GM12878 (cell line): ENCODE results near the gene ULK1.

Experiments
- CREM ChIP-seq: IDR thresholded peaks from 2 replicates; pipeline ENCODE4 v1.6.1; 2014; ENCODE audit warnings: antibody characterized with exemption, low read depth
- CTCF ChIP-seq, 3 experiments: IDR thresholded peaks in 2 of 3; conservative IDR thresholded peaks in 1 of 3; 2 replicates each; pipeline ENCODE4 v1.5.1; 2011; ENCODE audit warnings: low read depth in 3 of 3, low read length in 3 of 3, mild to moderate bottlenecking in 3 of 3, control low read depth in 2 of 3, moderate library complexity in 2 of 3, inconsistent platforms in 1 of 3, mixed read lengths in 1 of 3; ENCODE audit not compliant: control insufficient read depth in 2 of 3, insufficient read depth in 1 of 3; ENCODE audit errors: extremely low read depth in 1 of 3
- EP300 ChIP-seq, 2 experiments: fragments of 150-350 bp in 1 of 2; IDR thresholded peaks; 2 replicates each; pipeline ENCODE4 v1.6.1; 2011 to 2012; ENCODE audit warnings: low read depth in 2 of 2, low read length in 2 of 2, borderline replicate concordance in 1 of 2, improper control_type of control experiment in 1 of 2, inconsistent platforms in 1 of 2; ENCODE audit not compliant: control insufficient read depth in 1 of 2
- FOS ChIP-seq: IDR thresholded peaks from 3 replicates; pipeline ENCODE4 v1.6.1; 2011; ENCODE audit warnings: borderline replicate concordance; ENCODE audit not compliant: insufficient read length; ENCODE audit errors: extremely low read depth
- KDM1A ChIP-seq: fragments of 200-600 bp; sonication (generic); IDR thresholded peaks from 2 replicates; pipeline ENCODE4 v1.6.1; 2016; ENCODE audit warnings: borderline replicate concordance
- PRDM15 ChIP-seq: fragments of 450-650 bp; formaldehyde crosslinking; IDR thresholded peaks from 2 replicates; pipeline ENCODE4 v1.4.0; 2020; ENCODE audit warnings: mild to moderate bottlenecking, moderate library complexity
- RAD21 ChIP-seq: IDR thresholded peaks from 2 replicates; pipeline ENCODE4 v1.6.1; 2011; ENCODE audit warnings: mild to moderate bottlenecking, low read depth, low read length, moderate library complexity; ENCODE audit not compliant: insufficient read depth
- SMAD5 ChIP-seq: IDR thresholded peaks from 2 replicates; pipeline ENCODE4 v1.6.1; 2016; ENCODE audit warnings: antibody characterized with exemption, low read depth
- TF ChIP-seq, protein P1 (sequence below): fragments of 450-650 bp; IDR thresholded peaks from 2 replicates; pipeline ENCODE4 v1.6.1; 2017; ENCODE audit warnings: mild to moderate bottlenecking, moderate library complexity
- TF ChIP-seq, protein P2 (sequence below): IDR thresholded peaks from 2 replicates; pipeline ENCODE4 v1.6.1; 2012; ENCODE audit warnings: mild to moderate bottlenecking, low read depth, low read length
- TF ChIP-seq, protein P3 (sequence below): IDR thresholded peaks from 2 replicates; pipeline ENCODE4 v1.6.1; 2012; ENCODE audit warnings: low read depth, low read length, improper control_type of control experiment

DNA sequence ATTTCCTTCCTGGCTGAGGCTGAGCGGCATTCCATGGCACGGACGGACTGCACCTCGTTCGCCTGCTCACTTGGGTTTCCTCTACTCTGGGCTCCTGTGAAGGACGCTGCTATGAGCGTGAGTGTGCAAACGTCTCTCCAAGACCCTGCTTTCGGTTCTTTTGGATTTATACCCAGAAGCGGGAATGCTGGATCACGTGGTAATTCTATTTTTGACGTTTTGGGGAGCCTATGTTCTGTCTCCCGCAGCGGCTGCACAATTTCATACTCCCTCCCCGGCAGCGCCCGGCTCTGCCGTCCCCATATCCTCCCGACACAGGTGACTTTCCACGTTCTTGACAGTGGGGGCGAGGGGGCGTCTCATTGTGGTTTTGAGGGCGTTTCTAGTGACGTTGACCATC is 45.7 kb upstream of the ULK1 start:
- TF ChIP-seq KDM1A (no peak), SMAD5 (no peak), RAD21 (no peak), CTCF (IDR thresholded peaks at IDR 0.05 in 2 of 3, conservative IDR thresholded peaks at IDR 0.05 in 1 of 3; ENCODE audit: control insufficient read depth in 2 of 3, extremely low read depth in 1 of 3, insufficient read depth in 1 of 3, low read depth in 3 of 3, low read length in 3 of 3) (no peak), EP300 (IDR thresholded peaks at IDR 0.05; ENCODE audit: borderline replicate concordance in 1 of 2, control insufficient read depth in 1 of 2, low read depth in 2 of 2, low read length in 2 of 2) (no peak), FOS (no peak), CREM (no peak), PRDM15 (CRISPR knock-in tag) (no peak)
- TF ChIP-seq, protein P1, sequence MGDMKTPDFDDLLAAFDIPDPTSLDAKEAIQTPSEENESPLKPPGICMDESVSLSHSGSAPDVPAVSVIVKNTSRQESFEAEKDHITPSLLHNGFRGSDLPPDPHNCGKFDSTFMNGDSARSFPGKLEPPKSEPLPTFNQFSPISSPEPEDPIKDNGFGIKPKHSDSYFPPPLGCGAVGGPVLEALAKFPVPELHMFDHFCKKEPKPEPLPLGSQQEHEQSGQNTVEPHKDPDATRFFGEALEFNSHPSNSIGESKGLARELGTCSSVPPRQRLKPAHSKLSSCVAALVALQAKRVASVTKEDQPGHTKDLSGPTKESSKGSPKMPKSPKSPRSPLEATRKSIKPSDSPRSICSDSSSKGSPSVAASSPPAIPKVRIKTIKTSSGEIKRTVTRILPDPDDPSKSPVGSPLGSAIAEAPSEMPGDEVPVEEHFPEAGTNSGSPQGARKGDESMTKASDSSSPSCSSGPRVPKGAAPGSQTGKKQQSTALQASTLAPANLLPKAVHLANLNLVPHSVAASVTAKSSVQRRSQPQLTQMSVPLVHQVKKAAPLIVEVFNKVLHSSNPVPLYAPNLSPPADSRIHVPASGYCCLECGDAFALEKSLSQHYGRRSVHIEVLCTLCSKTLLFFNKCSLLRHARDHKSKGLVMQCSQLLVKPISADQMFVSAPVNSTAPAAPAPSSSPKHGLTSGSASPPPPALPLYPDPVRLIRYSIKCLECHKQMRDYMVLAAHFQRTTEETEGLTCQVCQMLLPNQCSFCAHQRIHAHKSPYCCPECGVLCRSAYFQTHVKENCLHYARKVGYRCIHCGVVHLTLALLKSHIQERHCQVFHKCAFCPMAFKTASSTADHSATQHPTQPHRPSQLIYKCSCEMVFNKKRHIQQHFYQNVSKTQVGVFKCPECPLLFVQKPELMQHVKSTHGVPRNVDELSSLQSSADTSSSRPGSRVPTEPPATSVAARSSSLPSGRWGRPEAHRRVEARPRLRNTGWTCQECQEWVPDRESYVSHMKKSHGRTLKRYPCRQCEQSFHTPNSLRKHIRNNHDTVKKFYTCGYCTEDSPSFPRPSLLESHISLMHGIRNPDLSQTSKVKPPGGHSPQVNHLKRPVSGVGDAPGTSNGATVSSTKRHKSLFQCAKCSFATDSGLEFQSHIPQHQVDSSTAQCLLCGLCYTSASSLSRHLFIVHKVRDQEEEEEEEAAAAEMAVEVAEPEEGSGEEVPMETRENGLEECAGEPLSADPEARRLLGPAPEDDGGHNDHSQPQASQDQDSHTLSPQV: no peak
- TF ChIP-seq, protein P2, sequence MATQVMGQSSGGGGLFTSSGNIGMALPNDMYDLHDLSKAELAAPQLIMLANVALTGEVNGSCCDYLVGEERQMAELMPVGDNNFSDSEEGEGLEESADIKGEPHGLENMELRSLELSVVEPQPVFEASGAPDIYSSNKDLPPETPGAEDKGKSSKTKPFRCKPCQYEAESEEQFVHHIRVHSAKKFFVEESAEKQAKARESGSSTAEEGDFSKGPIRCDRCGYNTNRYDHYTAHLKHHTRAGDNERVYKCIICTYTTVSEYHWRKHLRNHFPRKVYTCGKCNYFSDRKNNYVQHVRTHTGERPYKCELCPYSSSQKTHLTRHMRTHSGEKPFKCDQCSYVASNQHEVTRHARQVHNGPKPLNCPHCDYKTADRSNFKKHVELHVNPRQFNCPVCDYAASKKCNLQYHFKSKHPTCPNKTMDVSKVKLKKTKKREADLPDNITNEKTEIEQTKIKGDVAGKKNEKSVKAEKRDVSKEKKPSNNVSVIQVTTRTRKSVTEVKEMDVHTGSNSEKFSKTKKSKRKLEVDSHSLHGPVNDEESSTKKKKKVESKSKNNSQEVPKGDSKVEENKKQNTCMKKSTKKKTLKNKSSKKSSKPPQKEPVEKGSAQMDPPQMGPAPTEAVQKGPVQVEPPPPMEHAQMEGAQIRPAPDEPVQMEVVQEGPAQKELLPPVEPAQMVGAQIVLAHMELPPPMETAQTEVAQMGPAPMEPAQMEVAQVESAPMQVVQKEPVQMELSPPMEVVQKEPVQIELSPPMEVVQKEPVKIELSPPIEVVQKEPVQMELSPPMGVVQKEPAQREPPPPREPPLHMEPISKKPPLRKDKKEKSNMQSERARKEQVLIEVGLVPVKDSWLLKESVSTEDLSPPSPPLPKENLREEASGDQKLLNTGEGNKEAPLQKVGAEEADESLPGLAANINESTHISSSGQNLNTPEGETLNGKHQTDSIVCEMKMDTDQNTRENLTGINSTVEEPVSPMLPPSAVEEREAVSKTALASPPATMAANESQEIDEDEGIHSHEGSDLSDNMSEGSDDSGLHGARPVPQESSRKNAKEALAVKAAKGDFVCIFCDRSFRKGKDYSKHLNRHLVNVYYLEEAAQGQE: no peak
- TF ChIP-seq, protein P3, sequence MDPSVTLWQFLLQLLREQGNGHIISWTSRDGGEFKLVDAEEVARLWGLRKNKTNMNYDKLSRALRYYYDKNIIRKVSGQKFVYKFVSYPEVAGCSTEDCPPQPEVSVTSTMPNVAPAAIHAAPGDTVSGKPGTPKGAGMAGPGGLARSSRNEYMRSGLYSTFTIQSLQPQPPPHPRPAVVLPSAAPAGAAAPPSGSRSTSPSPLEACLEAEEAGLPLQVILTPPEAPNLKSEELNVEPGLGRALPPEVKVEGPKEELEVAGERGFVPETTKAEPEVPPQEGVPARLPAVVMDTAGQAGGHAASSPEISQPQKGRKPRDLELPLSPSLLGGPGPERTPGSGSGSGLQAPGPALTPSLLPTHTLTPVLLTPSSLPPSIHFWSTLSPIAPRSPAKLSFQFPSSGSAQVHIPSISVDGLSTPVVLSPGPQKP: no peak
